Neural cell (in vitro differentiated cells): Measurements from ENCODE around the gene ANKRD33B. TPM values are rescaled to one million over a fixed set of nuclear protein-coding genes. Genes with fewer than 3 reads are reported as not detected.

ENCODE experiments used
- H2AFZ ChIP-seq: fragments of 200-600, 300-800 bp; sonication (generic), shearing (Covaris generic); 2 replicates; pipeline ENCODE4 v1.6.0; 2014; ENCODE audit warnings: low read depth, mild to moderate bottlenecking, antibody characterized with exemption, low read length, moderate library complexity
- H3F3A ChIP-seq: fragments of 200-600 bp; shearing (Covaris generic); 2 replicates; pipeline ENCODE4 v1.6.1; 2016; ENCODE audit warnings: mild to moderate bottlenecking, moderate library complexity, mixed read lengths, antibody characterized with exemption, low read length; ENCODE audit not compliant: insufficient read depth, poor library complexity, severe bottlenecking
- H3K27ac ChIP-seq: fragments of 200-600, 300-800 bp; sonication (generic), shearing (Covaris generic); 2 replicates; pipeline ENCODE4 v1.5.1; 2014; ENCODE audit warnings: mild to moderate bottlenecking, low read length, moderate library complexity
- H3K27me3 ChIP-seq: fragments of 300-800, 200-600 bp; sonication (generic), shearing (Covaris generic); 2 replicates; pipeline ENCODE4 v1.6.0; 2014; ENCODE audit warnings: mild to moderate bottlenecking, low read depth, low read length, moderate library complexity; ENCODE audit not compliant: insufficient read depth
- H3K36me3 ChIP-seq: fragments of 300-800, 200-600 bp; sonication (generic), shearing (Covaris generic); 2 replicates; pipeline ENCODE4 v1.5.1; 2014; ENCODE audit warnings: mild to moderate bottlenecking, antibody characterized with exemption, low read length, moderate library complexity; ENCODE audit not compliant: insufficient read depth
- H3K4me2 ChIP-seq: fragments of 300-800, 200-600 bp; sonication (generic), shearing (Covaris generic); 2 replicates; pipeline ENCODE4 v1.6.0; 2014; ENCODE audit warnings: mild to moderate bottlenecking, low read length
- H3K4me3 ChIP-seq: fragments of 300-800, 200-600 bp; sonication (generic), shearing (Covaris generic); 2 replicates; pipeline ENCODE4 v1.5.1; 2014; ENCODE audit warnings: mild to moderate bottlenecking, low read length, moderate library complexity
- H3K79me2 ChIP-seq: fragments of 200-600 bp; shearing (Covaris generic); replicated peaks from 2 replicates; pipeline ENCODE4 v1.6.0; 2014; ENCODE audit warnings: mild to moderate bottlenecking, low read length, moderate library complexity; ENCODE audit not compliant: insufficient read depth
- H3K9ac ChIP-seq: fragments of 300-800, 200-600 bp; sonication (generic), shearing (Covaris generic); 2 replicates; pipeline ENCODE4 v1.6.1; 2016; ENCODE audit warnings: mild to moderate bottlenecking, low read length, mixed read lengths
- H3K9me2 ChIP-seq: fragments of 200-600 bp; shearing (Covaris generic); 2 replicates; pipeline ENCODE4 v1.6.1; 2016; ENCODE audit warnings: mild to moderate bottlenecking, low read length, mixed read lengths; ENCODE audit not compliant: insufficient read depth
- H3K9me3 ChIP-seq: fragments of 200-600, 300-800 bp; sonication (generic), shearing (Covaris generic); 2 replicates; pipeline ENCODE4 v1.6.1; 2016; ENCODE audit warnings: mild to moderate bottlenecking, mixed run types, low read length, moderate library complexity, mixed read lengths
- H4K20me1 ChIP-seq: fragments of 200-600 bp; shearing (Covaris generic); 2 replicates; pipeline ENCODE4 v1.6.1; 2016; ENCODE audit warnings: mild to moderate bottlenecking, mixed run types; ENCODE audit not compliant: insufficient read depth
- CTCF ChIP-seq: fragments of 450-650 bp; IDR thresholded peaks from 2 replicates; pipeline ENCODE4 v1.5.1; 2014; ENCODE audit warnings: antibody characterized with exemption, mild to moderate bottlenecking, moderate library complexity; ENCODE audit not compliant: poor library complexity, severe bottlenecking
- EP300 ChIP-seq: fragments of 450-650 bp; conservative IDR thresholded peaks from 2 replicates; pipeline ENCODE4 v1.6.1; 2014; ENCODE audit warnings: antibody characterized with exemption, mild to moderate bottlenecking, moderate library complexity; ENCODE audit not compliant: poor library complexity, severe bottlenecking
- EZH2 ChIP-seq: fragments of 200-600, 300-800 bp; shearing (Covaris generic), sonication (generic); IDR thresholded peaks from 2 replicates; pipeline ENCODE4 v1.6.1; 2014; ENCODE audit warnings: antibody characterized with exemption, low read length, borderline replicate concordance, mild to moderate bottlenecking; ENCODE audit not compliant: insufficient read depth, poor library complexity, severe bottlenecking
- MXI1 ChIP-seq: fragments of 450-650 bp; conservative IDR thresholded peaks from 2 replicates; pipeline ENCODE4 v1.6.1; 2014; ENCODE audit warnings: antibody characterized with exemption, mild to moderate bottlenecking; ENCODE audit not compliant: poor library complexity, severe bottlenecking
- POLR2AphosphoS5 ChIP-seq: IDR thresholded peaks from 2 replicates; pipeline ENCODE4 v1.6.1; 2012
- RAD21 ChIP-seq: fragments of 450-650 bp; conservative IDR thresholded peaks from 2 replicates; pipeline ENCODE4 v1.6.1; 2014; ENCODE audit warnings: antibody characterized with exemption, mild to moderate bottlenecking, moderate library complexity
- SMC3 ChIP-seq: fragments of 450-650 bp; conservative IDR thresholded peaks from 2 replicates; pipeline ENCODE4 v1.6.1; 2014; ENCODE audit warnings: antibody characterized with exemption, mild to moderate bottlenecking, moderate library complexity; ENCODE audit not compliant: poor library complexity
- TAF1 ChIP-seq: IDR thresholded peaks from 2 replicates; pipeline ENCODE4 v1.6.1; 2012; ENCODE audit warnings: low read depth
- polyA plus RNA-seq: library from polyadenylated mRNA; depleted of rRNA; stranded (reverse); fragments of >200 nt; gene quantifications from 2 replicates; pipeline ENCODE4 v1.2.3, GENCODE V29; 2014
- TF ChIP-seq, protein P1 (sequence below): IDR thresholded peaks from 2 replicates; pipeline ENCODE4 v1.6.1; 2012; ENCODE audit warnings: borderline replicate concordance

The ANKRD33B gene
- polyA plus RNA-seq, 1 donor from 2014 or later = not detected

GRCh38 chr5:10658265-10658664 lies 94.4 kb downstream of the ANKRD33B start:
- H3K9me2 ChIP-seq = no peaks in the 10 kb centered on the region
- no peaks in the 10 kb centered on the region for H3F3A ChIP-seq
- H3K36me3 ChIP-seq = no peaks in the 10 kb centered on the region
- no peak for TF ChIP-seq EP300
- TF ChIP-seq CTCF = no peak
- TF ChIP-seq, protein P1, sequence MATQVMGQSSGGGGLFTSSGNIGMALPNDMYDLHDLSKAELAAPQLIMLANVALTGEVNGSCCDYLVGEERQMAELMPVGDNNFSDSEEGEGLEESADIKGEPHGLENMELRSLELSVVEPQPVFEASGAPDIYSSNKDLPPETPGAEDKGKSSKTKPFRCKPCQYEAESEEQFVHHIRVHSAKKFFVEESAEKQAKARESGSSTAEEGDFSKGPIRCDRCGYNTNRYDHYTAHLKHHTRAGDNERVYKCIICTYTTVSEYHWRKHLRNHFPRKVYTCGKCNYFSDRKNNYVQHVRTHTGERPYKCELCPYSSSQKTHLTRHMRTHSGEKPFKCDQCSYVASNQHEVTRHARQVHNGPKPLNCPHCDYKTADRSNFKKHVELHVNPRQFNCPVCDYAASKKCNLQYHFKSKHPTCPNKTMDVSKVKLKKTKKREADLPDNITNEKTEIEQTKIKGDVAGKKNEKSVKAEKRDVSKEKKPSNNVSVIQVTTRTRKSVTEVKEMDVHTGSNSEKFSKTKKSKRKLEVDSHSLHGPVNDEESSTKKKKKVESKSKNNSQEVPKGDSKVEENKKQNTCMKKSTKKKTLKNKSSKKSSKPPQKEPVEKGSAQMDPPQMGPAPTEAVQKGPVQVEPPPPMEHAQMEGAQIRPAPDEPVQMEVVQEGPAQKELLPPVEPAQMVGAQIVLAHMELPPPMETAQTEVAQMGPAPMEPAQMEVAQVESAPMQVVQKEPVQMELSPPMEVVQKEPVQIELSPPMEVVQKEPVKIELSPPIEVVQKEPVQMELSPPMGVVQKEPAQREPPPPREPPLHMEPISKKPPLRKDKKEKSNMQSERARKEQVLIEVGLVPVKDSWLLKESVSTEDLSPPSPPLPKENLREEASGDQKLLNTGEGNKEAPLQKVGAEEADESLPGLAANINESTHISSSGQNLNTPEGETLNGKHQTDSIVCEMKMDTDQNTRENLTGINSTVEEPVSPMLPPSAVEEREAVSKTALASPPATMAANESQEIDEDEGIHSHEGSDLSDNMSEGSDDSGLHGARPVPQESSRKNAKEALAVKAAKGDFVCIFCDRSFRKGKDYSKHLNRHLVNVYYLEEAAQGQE = no peak
- no peak for TF ChIP-seq EZH2
- no peak for TF ChIP-seq POLR2AphosphoS5
- TF ChIP-seq RAD21 = no peak
- TF ChIP-seq SMC3 = no peak
- TF ChIP-seq TAF1 = no peak
- TF ChIP-seq MXI1 = no peak
- H3K4me3 ChIP-seq = no peak overlapping the region
- H4K20me1 ChIP-seq = no peaks in the 10 kb centered on the region
- no peak overlapping the region for H3K27ac ChIP-seq
- H3K9me3 ChIP-seq = peaks cover 3% of the 10 kb centered on the region
- no peak overlapping the region for H2AFZ ChIP-seq
- H3K79me2 ChIP-seq = no peaks in the 10 kb centered on the region
- no peak overlapping the region for H3K9ac ChIP-seq
- no peaks in the 10 kb centered on the region for H3K27me3 ChIP-seq
- H3K4me2 ChIP-seq = no peak overlapping the region

GRCh38 chr5:10660135-10660534 lies 96.3 kb downstream of the ANKRD33B start:
- H2AFZ ChIP-seq = no peak overlapping the region
- peaks cover 3% of the 10 kb centered on the region for H3K9me3 ChIP-seq
- H3K4me3 ChIP-seq = no peak overlapping the region
- H3K9me2 ChIP-seq = no peaks in the 10 kb centered on the region
- no peaks in the 10 kb centered on the region for H4K20me1 ChIP-seq
- TF ChIP-seq POLR2AphosphoS5 (no peak), MXI1 (no peak), RAD21 (no peak), EZH2 (no peak), TAF1 (no peak), CTCF (no peak), EP300 (no peak), SMC3 (no peak)
- TF ChIP-seq, protein P1 = no peak
- no peaks in the 10 kb centered on the region for H3K36me3 ChIP-seq
- H3K9ac ChIP-seq = no peak overlapping the region
- no peaks in the 10 kb centered on the region for H3K79me2 ChIP-seq
- no peaks in the 10 kb centered on the region for H3F3A ChIP-seq
- H3K27me3 ChIP-seq = no peaks in the 10 kb centered on the region
- no peak overlapping the region for H3K27ac ChIP-seq
- H3K4me2 ChIP-seq = no peak overlapping the region
